Measurements from ENCODE around the gene PLA2G2C.

DNA sequence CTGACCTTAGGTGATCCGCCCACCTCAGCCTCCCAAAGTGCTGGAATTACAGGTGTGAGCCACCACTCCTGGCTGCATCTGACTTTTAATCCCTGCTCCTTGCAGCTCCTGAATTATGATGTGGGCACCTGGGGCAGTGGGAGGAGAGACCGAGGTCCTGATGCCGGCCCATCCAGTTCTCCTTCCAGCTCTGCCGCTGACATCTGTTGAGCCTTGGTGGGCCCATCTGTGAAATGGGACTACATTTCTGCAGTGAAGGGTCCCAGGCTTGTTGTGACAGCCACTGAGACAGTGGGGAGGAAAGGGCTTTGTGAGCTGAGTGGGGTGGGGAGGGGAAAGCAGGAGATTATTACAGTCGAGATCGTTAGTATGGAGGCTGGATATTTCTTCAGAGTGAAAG is 35.3 kb downstream of the PLA2G2C start:
- TF ChIP-seq, protein P1, sequence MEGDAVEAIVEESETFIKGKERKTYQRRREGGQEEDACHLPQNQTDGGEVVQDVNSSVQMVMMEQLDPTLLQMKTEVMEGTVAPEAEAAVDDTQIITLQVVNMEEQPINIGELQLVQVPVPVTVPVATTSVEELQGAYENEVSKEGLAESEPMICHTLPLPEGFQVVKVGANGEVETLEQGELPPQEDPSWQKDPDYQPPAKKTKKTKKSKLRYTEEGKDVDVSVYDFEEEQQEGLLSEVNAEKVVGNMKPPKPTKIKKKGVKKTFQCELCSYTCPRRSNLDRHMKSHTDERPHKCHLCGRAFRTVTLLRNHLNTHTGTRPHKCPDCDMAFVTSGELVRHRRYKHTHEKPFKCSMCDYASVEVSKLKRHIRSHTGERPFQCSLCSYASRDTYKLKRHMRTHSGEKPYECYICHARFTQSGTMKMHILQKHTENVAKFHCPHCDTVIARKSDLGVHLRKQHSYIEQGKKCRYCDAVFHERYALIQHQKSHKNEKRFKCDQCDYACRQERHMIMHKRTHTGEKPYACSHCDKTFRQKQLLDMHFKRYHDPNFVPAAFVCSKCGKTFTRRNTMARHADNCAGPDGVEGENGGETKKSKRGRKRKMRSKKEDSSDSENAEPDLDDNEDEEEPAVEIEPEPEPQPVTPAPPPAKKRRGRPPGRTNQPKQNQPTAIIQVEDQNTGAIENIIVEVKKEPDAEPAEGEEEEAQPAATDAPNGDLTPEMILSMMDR (conservative IDR thresholded peaks at IDR 0.05; ENCODE audit: low read depth, low read length), result no peak
- no peak for TF ChIP-seq EZH2 (IDR thresholded peaks at IDR 0.05; ENCODE audit: borderline replicate concordance, low read depth, low read length, poor library complexity, severe bottlenecking)
